H1 (cell line): Measurements from ENCODE around the gene COL8A2. TPM values are rescaled to one million over a fixed set of nuclear protein-coding genes. Genes with fewer than 3 reads are reported as not detected.

ENCODE experiments used
- CTCF ChIA-PET: fragments of 300-600 bp; sonication (Branson Sonifier 250); formaldehyde crosslinking; loops from one replicate; lab custom pipeline; 2021; ENCODE audit not compliant: partially characterized antibody; lab: Charles Lee
- POLR2A ChIA-PET: fragments of 300-600 bp; sonication (Branson Sonifier 250); formaldehyde crosslinking; loops from one replicate; lab custom pipeline; 2021; ENCODE audit warnings: inconsistent platforms; ENCODE audit not compliant: partially characterized antibody; lab: Charles Lee
- DNase-seq, 2 experiments: peaks; one replicate each; pipeline versions ENCODE4 v3.0.0 to v3.0.0-alpha.2; 2010 to 2022; ENCODE audit warnings: low spot score in 2 of 2, low read depth in 1 of 2, mixed read lengths in 1 of 2
- FAIRE-seq: peaks from 2 replicates; lab custom pipeline; 2011; peaks lifted over from hg19 to GRCh38; lab: Jason Lieb, UNC
- H2AFZ ChIP-seq: 2 replicates; pipeline ENCODE4 v1.8.1; 2012; ENCODE audit warnings: low read length, inconsistent platforms
- H2AK5ac ChIP-seq: 2 replicates; pipeline ENCODE4 v1.6.1; 2013; ENCODE audit warnings: low read depth, low read length
- H2BK120ac ChIP-seq: replicated peaks from 2 replicates; pipeline ENCODE3; 2013; ENCODE audit warnings: low read depth, low read length, inconsistent platforms
- H2BK12ac ChIP-seq: 2 replicates; pipeline ENCODE4 v1.6.1; 2013; ENCODE audit warnings: low read depth, low read length
- H2BK15ac ChIP-seq: 2 replicates; pipeline ENCODE4 v1.6.1; 2013; ENCODE audit warnings: low read length
- H2BK20ac ChIP-seq: 2 replicates; pipeline ENCODE4 v1.6.1; 2013; ENCODE audit warnings: low read length
- H2BK5ac ChIP-seq: 2 replicates; pipeline ENCODE4 v1.6.1; 2013; ENCODE audit warnings: low read depth, low read length
- H3K14ac ChIP-seq: 2 replicates; pipeline ENCODE4 v1.6.1; 2013; ENCODE audit warnings: inconsistent platforms; ENCODE audit not compliant: insufficient read length
- H3K18ac ChIP-seq: 2 replicates; pipeline ENCODE4 v1.6.1; 2013; ENCODE audit warnings: low read length; ENCODE audit errors: extremely low read depth
- H3K23ac ChIP-seq: 2 replicates; pipeline ENCODE4 v1.6.1; 2013; ENCODE audit warnings: inconsistent platforms; ENCODE audit not compliant: insufficient read length
- H3K23me2 ChIP-seq: 2 replicates; pipeline ENCODE4 v1.6.1; 2013; ENCODE audit warnings: low read depth, low read length
- H3K27ac ChIP-seq: 2 replicates; pipeline ENCODE4 v1.6.1; 2011; ENCODE audit warnings: low read depth, low read length, inconsistent platforms
- H3K27me3 ChIP-seq, 4 experiments: replicated peaks in 1 of 4; 1 replicate in 1 of 4; 2 replicates in 3 of 4; pipeline versions ENCODE4 v1.6.1 to v1.8.1; 2011 to 2013; ENCODE audit warnings: low read length in 3 of 4, mild to moderate bottlenecking in 3 of 4, inconsistent platforms in 2 of 4, mixed read lengths in 2 of 4, moderate library complexity in 1 of 4; ENCODE audit not compliant: control insufficient read depth in 3 of 4, insufficient read depth in 3 of 4; ENCODE audit errors: extremely low read depth in 1 of 4
- H3K36me3 ChIP-seq, 4 experiments: 2 replicates each; pipeline versions ENCODE4 v1.6.1 to v1.8.1; 2011 to 2013; ENCODE audit warnings: mild to moderate bottlenecking in 4 of 4, low read length in 3 of 4, moderate library complexity in 2 of 4, control low read depth in 1 of 4, inconsistent platforms in 1 of 4; ENCODE audit not compliant: insufficient read depth in 4 of 4, control insufficient read depth in 2 of 4
- H3K4ac ChIP-seq: replicated peaks from 2 replicates; pipeline ENCODE3; 2013; ENCODE audit warnings: low read length, low read depth, mixed read lengths, inconsistent platforms; ENCODE audit not compliant: insufficient read length
- H3K4me1 ChIP-seq, 4 experiments: replicated peaks in 1 of 4; 1 replicate in 1 of 4; 2 replicates in 3 of 4; pipeline versions ENCODE4 v1.6.1 to v1.8.1; 2011 to 2013; ENCODE audit warnings: low read length in 3 of 4, inconsistent platforms in 2 of 4, mixed read lengths in 1 of 4; ENCODE audit not compliant: insufficient read depth in 4 of 4, control insufficient read depth in 3 of 4
- H3K4me2 ChIP-seq, 2 experiments: 2 replicates each; pipeline versions ENCODE4 v1.6.1 to v1.8.1; 2011 to 2013; ENCODE audit warnings: low read depth in 2 of 2, low read length in 2 of 2, control low read depth in 1 of 2, inconsistent platforms in 1 of 2, mild to moderate bottlenecking in 1 of 2; ENCODE audit not compliant: insufficient read depth in 1 of 2
- H3K4me3 ChIP-seq, 4 experiments: fragments of 200-600, 300-600 bp in 1 of 4; sonication (generic), shearing (Covaris generic), sonication (Bioruptor Twin) in 1 of 4; 2 replicates each; pipeline versions ENCODE4 v1.5.1 to v1.8.1; 2011 to 2016; ENCODE audit warnings: low read length in 4 of 4, low read depth in 3 of 4, control low read depth in 2 of 4, inconsistent platforms in 2 of 4, mild to moderate bottlenecking in 2 of 4, mixed read lengths in 1 of 4, moderate library complexity in 1 of 4; ENCODE audit not compliant: insufficient read depth in 2 of 4; ENCODE audit errors: extremely low read depth in 1 of 4
- H3K56ac ChIP-seq: replicated peaks from 2 replicates; pipeline ENCODE3; 2013; ENCODE audit warnings: low read depth, mild to moderate bottlenecking, mixed read lengths, low read length, inconsistent platforms; ENCODE audit not compliant: insufficient read length
- H3K79me1 ChIP-seq: 2 replicates; pipeline ENCODE4 v1.6.1; 2013; ENCODE audit warnings: low read depth, low read length, control low read depth
- H3K79me2 ChIP-seq, 2 experiments: 2 replicates each; pipeline versions ENCODE4 v1.6.1 to v1.8.1; 2012 to 2013; ENCODE audit warnings: low read length in 2 of 2, mild to moderate bottlenecking in 2 of 2, inconsistent platforms in 1 of 2; ENCODE audit not compliant: insufficient read depth in 2 of 2, control insufficient read depth in 1 of 2
- H3K9ac ChIP-seq, 4 experiments: replicated peaks in 1 of 4; 1 replicate in 1 of 4; 2 replicates in 3 of 4; pipeline versions ENCODE4 v1.6.1 to v1.8.1; 2011 to 2013; ENCODE audit warnings: low read depth in 3 of 4, low read length in 3 of 4, control low read depth in 2 of 4, mild to moderate bottlenecking in 2 of 4, moderate library complexity in 2 of 4, inconsistent platforms in 1 of 4; ENCODE audit errors: extremely low read depth in 1 of 4
- H3K9me3 ChIP-seq, 2 experiments: 2 replicates each; pipeline versions ENCODE4 v1.6.1 to v1.8.1; 2012 to 2013; ENCODE audit warnings: mild to moderate bottlenecking in 2 of 2, moderate library complexity in 2 of 2, control low read depth in 1 of 2, inconsistent platforms in 1 of 2, low read depth in 1 of 2, low read length in 1 of 2, mixed read lengths in 1 of 2; ENCODE audit not compliant: insufficient read depth in 2 of 2
- H4K20me1 ChIP-seq, 2 experiments: replicated peaks in 1 of 2; 2 replicates each; pipeline versions ENCODE3 to v1.8.1; 2011 to 2013; ENCODE audit warnings: inconsistent platforms in 2 of 2, low read length in 2 of 2, mild to moderate bottlenecking in 1 of 2; ENCODE audit not compliant: insufficient read depth in 2 of 2, control insufficient read depth in 1 of 2
- H4K5ac ChIP-seq: 2 replicates; pipeline ENCODE4 v1.6.1; 2013; ENCODE audit warnings: low read length, low read depth, mixed read lengths, inconsistent platforms; ENCODE audit not compliant: insufficient read length
- H4K8ac ChIP-seq: 2 replicates; pipeline ENCODE4 v1.8.0; 2013; ENCODE audit warnings: mild to moderate bottlenecking, moderate library complexity, low read length, inconsistent platforms; ENCODE audit not compliant: insufficient read depth; ENCODE audit errors: extremely low read depth
- H4K91ac ChIP-seq: replicated peaks from 2 replicates; pipeline ENCODE3; 2013; ENCODE audit warnings: low read length, mixed read lengths, inconsistent platforms; ENCODE audit not compliant: insufficient read length
- CHD1 ChIP-seq: IDR thresholded peaks from 2 replicates; pipeline ENCODE4 v1.6.1; 2012; ENCODE audit warnings: low read depth, low read length, improper control_type of control experiment
- SIN3A ChIP-seq, 2 experiments: IDR thresholded peaks in 1 of 2; conservative IDR thresholded peaks in 1 of 2; 2 replicates each; pipeline ENCODE4 v1.6.1; 2011 to 2012; ENCODE audit warnings: low read length in 2 of 2, improper control_type of control experiment in 1 of 2, low read depth in 1 of 2, mild to moderate bottlenecking in 1 of 2
- SIX5 ChIP-seq: IDR thresholded peaks from 2 replicates; pipeline ENCODE4 v1.6.1; 2011; ENCODE audit warnings: mild to moderate bottlenecking, low read depth, low read length
- SUZ12 ChIP-seq: fragments of 200-600 bp; sonication (generic); IDR thresholded peaks from 2 replicates; pipeline ENCODE4 v1.6.1; 2012; ENCODE audit warnings: mild to moderate bottlenecking, inconsistent platforms, low read length, moderate library complexity, mixed read lengths
- WGBS, 2 experiments: shearing (Covaris generic) in 1 of 2; methylation state at CpG; one replicate each; pipeline versions ENCODE4 v1.1.6 to v1.1.7; 2013 to 2015; ENCODE audit warnings: low lambda C conversion rate in 2 of 2, mixed read lengths in 2 of 2, inconsistent platforms in 1 of 2, low coverage in 1 of 2, missing lambda C conversion rate in 1 of 2; ENCODE audit not compliant: insufficient replicate concordance in 2 of 2, insufficient coverage in 1 of 2, insufficient read length in 1 of 2; ENCODE audit errors: extremely low coverage in 1 of 2, missing lambda C conversion rate in 1 of 2; 5-methylcytosine and 5-hydroxymethylcytosine counted together
- polyA plus RNA-seq, 7 experiments: library from polyadenylated mRNA; depleted of rRNA in 3 of 7; stranded (reverse) in 5 of 7; unstranded in 2 of 7; fragments of >200 nt in 5 of 7; fragments of 200-250 nt in 2 of 7; gene quantifications; 1 replicate in 5 of 7; 2 replicates in 1 of 7; 4 replicates in 1 of 7; pipeline versions ENCODE4 v1.2.1 to v1.2.3, GENCODE V29; 2011 to 2013; ENCODE audit warnings: missing spikeins in 2 of 7, mixed read lengths in 2 of 7
- total RNA-seq: library from RNA; stranded (reverse); fragmentation: NEBNext Ultra II Directional; extraction: Animal tissue kit (Norgen Biotek cat#: 25700); gene quantifications from 2 replicates; pipeline ENCODE4 v1.2.1, GENCODE V29; 2021

COL8A2 gene
- total and polyA plus RNA-seq, 2 of the 8 experiments (the other 6 are each of a cell fraction or from before 2014, with no cell fraction given) = 2.1 to 2.8 TPM

- no peak overlapping the region for H3K27ac ChIP-seq
- no peak for FAIRE-seq
- TF ChIP-seq CHD1 (no peak), SIN3A (conservative IDR thresholded peaks at IDR 0.05 in 1 of 2, IDR thresholded peaks at IDR 0.05 in 1 of 2; ENCODE audit: low read depth in 1 of 2, low read length in 2 of 2) (no peak), SIX5 (no peak), SUZ12 (no peak)
These were observed 18.4 kb upstream of the COL8A2 start for GRCh38 chr1:36143424-36143823.

More at GRCh38 chr1:36143424-36143823, 18.4 kb upstream of the COL8A2 start:
- H3K56ac ChIP-seq = no peak overlapping the region
- H4K91ac ChIP-seq = no peak overlapping the region
- H3K4me2 ChIP-seq = no peak overlapping the region
- no peak overlapping the region for H4K8ac ChIP-seq
- peaks cover 0 to 3% of the 10 kb centered on the region in 2 experiments; a peak in 1 of 4 replicates for H3K79me2 ChIP-seq
- no peak overlapping the region for H3K18ac ChIP-seq
- no peak for DNase-seq
- H4K20me1 ChIP-seq = no peaks in the 10 kb centered on the region
- H2BK12ac ChIP-seq = no peak overlapping the region
- H2BK120ac ChIP-seq = no peak overlapping the region
- H3K4me1 ChIP-seq = no peaks in the 10 kb centered on the region; a peak in 2 of 7 replicates
- H3K23me2 ChIP-seq = no peaks in the 10 kb centered on the region
- H2AK5ac ChIP-seq = no peak overlapping the region
- H3K9ac ChIP-seq = no peak overlapping the region
- whole genome bisulfite sequencing, 2 experiments = 94% methylated on average over 4 of the region's 4 CpGs; no CpG with 5 or more reads in 1 of the 2 experiments
- no peak overlapping the region for H2BK20ac ChIP-seq
- no peak overlapping the region for H2BK15ac ChIP-seq
- no peaks in the 10 kb centered on the region; a peak in 1 of 8 replicates for H3K36me3 ChIP-seq
- ChIA-PET CTCF (interaction anchor here (1.1 to 20.9 kb wide), 6 partner anchors 9 to 138 kb away, joined by 3 to 738 read pairs (median 6); partner anchors contain the start of gene ADPRS), POLR2A (interaction anchor here (1.9 kb wide), 1 partner anchor 8 kb away, joined by 6 read pairs; no protein-coding TSS in a partner anchor)
- no peak overlapping the region for H4K5ac ChIP-seq
- H2BK5ac ChIP-seq = no peak overlapping the region
- H3K27me3 ChIP-seq = no peaks in the 10 kb centered on the region
- 0 out of 2 replicates have a peak, but pooled peaks cover 4% of the 10 kb centered on the region for H3K79me1 ChIP-seq
- no peak overlapping the region for H3K4ac ChIP-seq
- no peaks in the 10 kb centered on the region for H3K9me3 ChIP-seq
- H2AFZ ChIP-seq = no peak overlapping the region
- H3K23ac ChIP-seq = no peak overlapping the region
- H3K4me3 ChIP-seq = no peak overlapping the region
- no peak overlapping the region for H3K14ac ChIP-seq
